RWPE1 (cell line): ENCODE measurements around the gene IQGAP1.
"Not testable (repeated sequence)": the region's sequence is repeated elsewhere in the genome, so short reads cannot be mapped to it uniquely, and the experiment has no call there.

Experiments
- CTCF ChIA-PET: fragments of 350-600 bp; sonication (Branson Sonifier 250); formaldehyde crosslinking; extraction: SDS; loops from one replicate; lab custom pipeline; 2021; lab: Yijun Ruan, JAX
- POLR2A ChIA-PET: fragments of 400-600 bp; formaldehyde crosslinking; extraction: SDS; loops from one replicate; lab custom pipeline; 2020; ENCODE audit warnings: antibody characterized with exemption; ENCODE audit not compliant: low non-redundant PET; lab: Yijun Ruan, JAX
- DNase-seq: peaks from one replicate; pipeline ENCODE4 v3.0.0; 2012; ENCODE audit warnings: low spot score
- H3K27ac ChIP-seq: fragments of 450-650 bp; 2 replicates; pipeline ENCODE4 v1.5.1; 2017
- CTCF ChIP-seq: fragments of 450-650 bp; conservative IDR thresholded peaks from 2 replicates; pipeline ENCODE4 v1.5.1; 2017; ENCODE audit warnings: low read depth, mild to moderate bottlenecking

Gene IQGAP1

GRCh38 chr15:90402767-90403166 lies 14.7 kb downstream of the IQGAP1 start:
- POLR2A ChIA-PET: no interaction called here
- DNase-seq: no peak
- TF ChIP-seq CTCF: no peak
- H3K27ac ChIP-seq: peak overlapping the region; percentile 92
- CTCF ChIA-PET: interaction anchor here (0.6 to 1.0 kb wide), 2 partner anchors 78 to 109 kb away, joined by 3 to 4 read pairs; no protein-coding TSS in a partner anchor

- H3K27ac ChIP-seq: no peak overlapping the region
- POLR2A ChIA-PET: no interaction called here
- CTCF ChIA-PET: interaction anchor here (0.6 kb wide), 1 partner anchor 74 kb away, joined by 3 read pairs; no protein-coding TSS in a partner anchor
- no peak for TF ChIP-seq CTCF
- DNase-seq: no peak
Measured at GRCh38 chr15:90405055-90405607, 17.1 kb downstream of the IQGAP1 start.

- no peak overlapping the region for H3K27ac ChIP-seq
- ChIA-PET CTCF (interaction anchor here (0.8 kb wide), 1 partner anchor 41 kb away, joined by 3 read pairs; no protein-coding TSS in a partner anchor), POLR2A (no interaction called here)
- no peak for DNase-seq
- no peak for TF ChIP-seq CTCF
Measured at GRCh38 chr15:90407336-90407735, 19.3 kb downstream of the IQGAP1 start.

GRCh38 chr15:90407871-90408317 lies 19.9 kb downstream of the IQGAP1 start:
- TF ChIP-seq CTCF: no peak
- ChIA-PET CTCF (interaction anchor here (0.8 kb wide), 1 partner anchor 40 kb away, joined by 3 read pairs; no protein-coding TSS in a partner anchor), POLR2A (no interaction called here)
- H3K27ac ChIP-seq: no peak overlapping the region
- DNase-seq: no peak

- no peak for TF ChIP-seq CTCF
- H3K27ac ChIP-seq: no peak overlapping the region
- ChIA-PET POLR2A (no interaction called here), CTCF (no interaction called here)
- no peak for DNase-seq
Measured at GRCh38 chr15:90408657-90409056, 20.6 kb downstream of the IQGAP1 start.

GRCh38 chr15:90409587-90409986 lies 21.5 kb downstream of the IQGAP1 start:
- POLR2A ChIA-PET, CTCF ChIA-PET, DNase-seq, H3K27ac ChIP-seq: not testable (repeated sequence)

GRCh38 chr15:90410316-90410715 lies 22.3 kb downstream of the IQGAP1 start:
- DNase-seq, CTCF ChIA-PET, H3K27ac ChIP-seq, POLR2A ChIA-PET: not testable (repeated sequence)
